Tibial nerve (tissue), 3 donors: ENCODE results near the gene SHANK3.
"Not testable (repeated sequence)": the region's sequence is repeated elsewhere in the genome, so short reads cannot be mapped to it uniquely, and the experiment has no call there.

Experiments used
- POLR2A ChIP-seq, 2 donors: fragments of 450-650 bp; IDR thresholded peaks; one replicate each; pipeline ENCODE4 v1.6.1; 2017; ENCODE audit warnings: antibody characterized with exemption in 2 of 2, mild to moderate bottlenecking in 2 of 2, moderate library complexity in 2 of 2
- TF ChIP-seq, protein P1 (sequence below), 5 experiments: fragments of 200-600 bp in 3 of 5; fragments of 450-650 bp in 2 of 5; sonication (generic) in 3 of 5; IDR thresholded peaks; one replicate each; pipeline ENCODE4 v1.5.1; 2016 to 2019; ENCODE audit warnings: antibody characterized with exemption in 5 of 5, mild to moderate bottlenecking in 3 of 5, moderate library complexity in 2 of 5

DNA sequence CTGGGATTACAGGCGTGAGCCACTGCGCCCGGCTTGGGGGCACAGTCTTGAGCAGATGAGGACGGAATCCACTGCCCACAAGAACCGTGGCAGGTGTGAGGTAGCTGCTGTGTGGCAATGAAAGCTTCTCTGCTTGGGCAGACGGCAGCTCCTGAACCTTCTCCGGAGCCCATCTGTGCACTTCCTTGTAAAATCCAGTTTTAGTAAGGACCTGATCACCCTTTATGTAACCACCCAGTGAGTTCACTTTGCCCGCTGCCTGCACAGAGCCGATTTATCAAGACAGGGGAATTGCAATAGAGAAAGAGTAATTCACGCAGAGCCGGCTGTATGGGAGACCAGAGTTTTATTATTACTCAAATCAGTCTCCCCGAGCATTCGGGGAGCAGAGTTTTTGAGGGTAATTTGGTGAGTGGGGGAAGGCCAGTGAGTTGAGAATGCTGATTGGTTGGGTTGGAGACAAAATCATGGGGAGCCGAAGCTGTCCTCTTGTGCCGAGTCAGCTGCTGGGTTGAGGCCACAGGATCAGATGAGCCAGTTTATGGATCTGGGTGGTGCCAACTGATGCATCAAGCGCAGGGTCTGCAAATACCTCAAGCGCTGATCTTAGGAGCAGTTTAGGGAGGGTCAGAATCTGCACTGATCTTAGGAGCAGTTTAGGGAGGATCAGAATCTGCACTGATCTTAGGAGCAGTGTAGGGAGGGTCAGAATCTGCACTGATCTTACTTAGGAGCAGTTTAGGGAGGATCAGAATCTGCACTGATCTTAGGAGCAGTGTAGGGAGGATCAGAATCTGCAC, 29.4 kb upstream of the SHANK3 start:
- TF ChIP-seq, protein P1, sequence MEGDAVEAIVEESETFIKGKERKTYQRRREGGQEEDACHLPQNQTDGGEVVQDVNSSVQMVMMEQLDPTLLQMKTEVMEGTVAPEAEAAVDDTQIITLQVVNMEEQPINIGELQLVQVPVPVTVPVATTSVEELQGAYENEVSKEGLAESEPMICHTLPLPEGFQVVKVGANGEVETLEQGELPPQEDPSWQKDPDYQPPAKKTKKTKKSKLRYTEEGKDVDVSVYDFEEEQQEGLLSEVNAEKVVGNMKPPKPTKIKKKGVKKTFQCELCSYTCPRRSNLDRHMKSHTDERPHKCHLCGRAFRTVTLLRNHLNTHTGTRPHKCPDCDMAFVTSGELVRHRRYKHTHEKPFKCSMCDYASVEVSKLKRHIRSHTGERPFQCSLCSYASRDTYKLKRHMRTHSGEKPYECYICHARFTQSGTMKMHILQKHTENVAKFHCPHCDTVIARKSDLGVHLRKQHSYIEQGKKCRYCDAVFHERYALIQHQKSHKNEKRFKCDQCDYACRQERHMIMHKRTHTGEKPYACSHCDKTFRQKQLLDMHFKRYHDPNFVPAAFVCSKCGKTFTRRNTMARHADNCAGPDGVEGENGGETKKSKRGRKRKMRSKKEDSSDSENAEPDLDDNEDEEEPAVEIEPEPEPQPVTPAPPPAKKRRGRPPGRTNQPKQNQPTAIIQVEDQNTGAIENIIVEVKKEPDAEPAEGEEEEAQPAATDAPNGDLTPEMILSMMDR (IDR thresholded peaks at IDR 0.05), result not testable (repeated sequence)
- TF ChIP-seq POLR2A (IDR thresholded peaks at IDR 0.05), result not testable (repeated sequence)
